ENCODE results near the gene SCGB2B2. TPM values are rescaled to one million over a fixed set of nuclear protein-coding genes. Genes with fewer than 3 reads are reported as not detected.
A peak's percentile ranks its signal among the peaks of the same experiment; 100 is the strongest.

SCGB2B2 gene
- total RNA-seq, 6 experiments from 2014 or later: 0.10 TPM; not detected in 5

DNA sequence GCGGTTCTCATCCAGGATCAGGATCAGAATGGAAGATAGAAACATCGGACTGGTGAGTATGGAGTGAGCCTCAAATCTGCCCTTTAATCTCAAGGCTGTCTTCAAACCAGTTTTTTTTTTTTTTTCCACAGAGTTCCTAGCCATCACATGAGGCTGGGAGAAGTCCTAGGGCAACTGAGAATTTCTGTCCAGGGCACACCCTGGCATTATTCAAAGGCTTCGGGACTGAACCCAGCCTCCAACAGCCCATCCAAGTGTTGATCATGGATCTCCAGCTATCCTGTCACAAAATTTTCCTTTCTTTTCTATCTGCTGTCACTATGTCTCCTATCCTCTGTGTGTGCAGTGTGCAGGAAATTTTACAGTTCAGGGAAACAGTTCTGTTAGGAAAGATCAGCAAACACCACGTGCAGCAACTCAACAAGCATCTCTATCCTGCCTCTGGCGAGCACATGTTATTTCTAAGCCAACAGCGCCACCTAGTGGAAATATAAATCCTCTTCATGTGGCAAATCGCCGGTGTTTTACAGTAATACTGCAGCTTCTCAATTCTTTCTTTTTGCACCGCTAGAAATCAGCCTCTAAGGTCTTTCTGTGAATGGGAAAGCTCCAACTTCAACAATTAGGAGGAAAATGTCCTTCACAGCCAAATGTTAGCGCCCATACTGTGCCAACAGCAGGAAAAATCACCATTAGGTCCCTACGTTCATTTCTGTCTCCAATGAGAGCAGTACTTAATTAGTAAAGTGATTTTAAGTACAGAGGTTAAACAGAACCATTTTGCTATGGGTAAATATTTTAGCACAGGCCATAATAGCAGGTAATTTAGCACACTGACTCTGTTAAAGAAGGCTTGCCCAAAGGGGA is 35.7 kb upstream of the SCGB2B2 start:
- no peak overlapping the region for H3K27ac Mint-ChIP-seq
- TF ChIP-seq, protein P1, sequence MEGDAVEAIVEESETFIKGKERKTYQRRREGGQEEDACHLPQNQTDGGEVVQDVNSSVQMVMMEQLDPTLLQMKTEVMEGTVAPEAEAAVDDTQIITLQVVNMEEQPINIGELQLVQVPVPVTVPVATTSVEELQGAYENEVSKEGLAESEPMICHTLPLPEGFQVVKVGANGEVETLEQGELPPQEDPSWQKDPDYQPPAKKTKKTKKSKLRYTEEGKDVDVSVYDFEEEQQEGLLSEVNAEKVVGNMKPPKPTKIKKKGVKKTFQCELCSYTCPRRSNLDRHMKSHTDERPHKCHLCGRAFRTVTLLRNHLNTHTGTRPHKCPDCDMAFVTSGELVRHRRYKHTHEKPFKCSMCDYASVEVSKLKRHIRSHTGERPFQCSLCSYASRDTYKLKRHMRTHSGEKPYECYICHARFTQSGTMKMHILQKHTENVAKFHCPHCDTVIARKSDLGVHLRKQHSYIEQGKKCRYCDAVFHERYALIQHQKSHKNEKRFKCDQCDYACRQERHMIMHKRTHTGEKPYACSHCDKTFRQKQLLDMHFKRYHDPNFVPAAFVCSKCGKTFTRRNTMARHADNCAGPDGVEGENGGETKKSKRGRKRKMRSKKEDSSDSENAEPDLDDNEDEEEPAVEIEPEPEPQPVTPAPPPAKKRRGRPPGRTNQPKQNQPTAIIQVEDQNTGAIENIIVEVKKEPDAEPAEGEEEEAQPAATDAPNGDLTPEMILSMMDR (IDR thresholded peaks at IDR 0.05): peak; percentile 96
- no peaks in the 10 kb centered on the region; the same call in 1 of the 2 replicates for H3K4me1 Mint-ChIP-seq (ENCODE audit: low read depth)
- peaks cover 5% of the 10 kb centered on the region for H3K9me3 Mint-ChIP-seq
- peaks cover 11% of the 10 kb centered on the region for H3K27me3 Mint-ChIP-seq (ENCODE audit: insufficient read depth)
- DNase-seq: peak; percentile 71
- H3K4me3 Mint-ChIP-seq: no peak overlapping the region
- no peaks in the 10 kb centered on the region for H3K36me3 Mint-ChIP-seq (ENCODE audit: low read depth)

DNA sequence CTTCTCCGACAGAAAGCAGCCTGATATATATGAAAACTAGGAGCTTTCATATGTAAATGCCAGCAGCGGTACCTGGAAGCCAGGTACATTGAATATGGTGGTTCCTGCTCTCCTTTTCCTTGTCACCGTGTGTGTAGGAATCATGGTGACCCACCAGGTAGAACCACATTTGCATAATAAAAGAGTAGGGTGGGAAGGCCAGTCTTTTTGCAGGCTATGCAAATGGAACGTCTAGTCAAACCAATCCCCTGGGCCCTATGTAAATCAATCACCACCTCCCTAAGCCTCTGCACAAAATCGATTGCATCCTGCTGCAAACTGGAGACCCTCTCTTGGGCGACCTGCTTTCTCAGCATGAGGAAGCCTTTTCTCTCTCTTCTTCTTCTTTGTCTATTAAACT is 34.9 kb upstream of the SCGB2B2 start:
- H3K36me3 Mint-ChIP-seq (ENCODE audit: low read depth): no peaks in the 10 kb centered on the region
- no peak for DNase-seq
- TF ChIP-seq, protein P1 (IDR thresholded peaks at IDR 0.05): no peak
- peaks cover 6% of the 10 kb centered on the region for H3K9me3 Mint-ChIP-seq
- no peak overlapping the region for H3K4me3 Mint-ChIP-seq
- no peaks in the 10 kb centered on the region; the same call in 1 of the 2 replicates for H3K4me1 Mint-ChIP-seq (ENCODE audit: low read depth)
- peaks cover 9% of the 10 kb centered on the region for H3K27me3 Mint-ChIP-seq (ENCODE audit: insufficient read depth)
- H3K27ac Mint-ChIP-seq: no peak overlapping the region

DNA sequence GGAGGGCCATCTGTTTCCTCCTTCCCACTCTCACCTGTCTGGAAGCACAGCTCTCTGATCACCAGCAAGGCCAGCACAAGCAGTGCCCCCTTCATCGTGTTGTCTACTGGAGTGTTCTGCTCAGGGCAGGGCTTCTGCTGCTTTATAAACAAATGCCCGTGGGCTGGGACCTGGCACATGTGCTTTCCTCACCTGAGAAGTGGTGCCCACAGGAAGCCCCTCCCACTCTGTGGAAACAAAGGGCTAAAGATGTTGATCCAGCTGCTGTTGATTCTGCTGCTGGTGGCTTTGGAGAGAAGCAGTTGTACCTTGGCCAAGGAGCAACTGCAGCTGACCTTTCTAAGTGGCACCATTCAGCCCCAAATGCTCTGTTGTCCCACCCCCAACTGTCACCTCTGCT is 30.7 kb upstream of the SCGB2B2 start:
- TF ChIP-seq, protein P1 (IDR thresholded peaks at IDR 0.05): no peak
- DNase-seq: no peak
- Mint-ChIP-seq H3K27me3 (ENCODE audit: insufficient read depth) (peaks cover 10% of the 10 kb centered on the region), H3K4me3 (no peak overlapping the region), H3K36me3 (ENCODE audit: low read depth) (no peaks in the 10 kb centered on the region), H3K27ac (no peak overlapping the region), H3K9me3 (peaks cover 9% of the 10 kb centered on the region), H3K4me1 (ENCODE audit: low read depth) (no peaks in the 10 kb centered on the region; the same call in 1 of the 2 replicates)

DNA sequence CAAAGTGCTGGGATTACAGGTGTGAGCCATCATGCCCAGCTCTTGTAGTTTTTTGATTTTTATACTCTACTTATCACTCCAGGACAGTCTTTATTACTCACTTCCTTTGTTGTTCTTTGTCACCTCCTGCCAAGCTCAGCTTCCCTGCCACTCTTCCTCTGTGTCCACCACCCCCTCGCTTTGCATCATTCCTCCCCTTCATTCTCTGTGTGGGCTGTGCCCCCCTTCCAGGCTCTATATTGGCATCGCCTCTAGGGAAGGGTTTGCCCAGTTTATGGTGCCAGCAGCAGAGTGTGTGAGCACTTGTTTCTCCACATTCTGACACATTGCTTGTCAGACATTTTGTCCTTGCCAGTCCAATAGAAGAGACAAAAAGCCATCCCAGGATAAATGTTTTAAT is 15.6 kb upstream of the SCGB2B2 start:
- no peak for DNase-seq
- Mint-ChIP-seq H3K27ac (no peak overlapping the region), H3K4me3 (no peak overlapping the region), H3K27me3 (ENCODE audit: insufficient read depth) (peaks cover 6% of the 10 kb centered on the region), H3K36me3 (ENCODE audit: low read depth) (no peaks in the 10 kb centered on the region), H3K4me1 (ENCODE audit: low read depth) (peaks cover 7% of the 10 kb centered on the region), H3K9me3 (peaks cover under 1% of the 10 kb centered on the region; the same call in 1 of the 2 replicates)
- TF ChIP-seq, protein P1 (IDR thresholded peaks at IDR 0.05): no peak

DNA sequence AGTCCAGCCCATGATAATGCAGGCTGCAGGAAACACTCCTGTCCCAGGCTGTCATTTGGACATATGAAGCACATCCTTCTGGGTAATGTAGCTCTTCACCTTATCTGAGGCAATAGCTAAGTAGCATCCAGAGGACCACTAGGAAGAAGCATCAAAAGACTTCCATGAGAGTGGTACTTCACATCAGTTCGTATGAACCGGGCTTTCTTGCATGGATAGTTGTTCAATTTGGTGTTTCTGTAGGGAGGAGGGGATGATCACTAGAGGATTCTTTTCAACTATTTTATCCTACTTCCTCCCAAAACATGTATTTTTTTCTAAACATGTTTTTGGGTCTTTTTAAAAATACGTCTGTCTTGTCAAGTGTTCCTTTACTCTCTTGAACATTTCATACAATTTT is 13.4 kb upstream of the SCGB2B2 start:
- DNase-seq: no peak
- Mint-ChIP-seq H3K4me3 (no peak overlapping the region), H3K27ac (no peak overlapping the region), H3K27me3 (ENCODE audit: insufficient read depth) (peaks cover 6% of the 10 kb centered on the region), H3K36me3 (ENCODE audit: low read depth) (peaks cover 13% of the 10 kb centered on the region), H3K4me1 (ENCODE audit: low read depth) (peaks cover 7% of the 10 kb centered on the region), H3K9me3 (peaks cover 22% of the 10 kb centered on the region)
- TF ChIP-seq, protein P1 (IDR thresholded peaks at IDR 0.05): no peak

Measured in HFFc6 (cell line).